H1 (cell line): ENCODE data around the gene DIAPH1. TPM values are rescaled to one million over a fixed set of nuclear protein-coding genes. Genes with fewer than 3 reads are reported as not detected.

Experiments
- CTCF ChIA-PET: fragments of 300-600 bp; sonication (Branson Sonifier 250); formaldehyde crosslinking; loops from one replicate; lab custom pipeline; 2021; ENCODE audit not compliant: partially characterized antibody; lab: Charles Lee
- POLR2A ChIA-PET: fragments of 300-600 bp; sonication (Branson Sonifier 250); formaldehyde crosslinking; loops from one replicate; lab custom pipeline; 2021; ENCODE audit warnings: inconsistent platforms; ENCODE audit not compliant: partially characterized antibody; lab: Charles Lee
- DNase-seq, 2 experiments: peaks; one replicate each; pipeline versions ENCODE4 v3.0.0 to v3.0.0-alpha.2; 2010 to 2022; ENCODE audit warnings: low spot score in 2 of 2, low read depth in 1 of 2, mixed read lengths in 1 of 2
- FAIRE-seq: peaks from 2 replicates; lab custom pipeline; 2011; peaks lifted over from hg19 to GRCh38; lab: Jason Lieb, UNC
- H2AFZ ChIP-seq: 2 replicates; pipeline ENCODE4 v1.8.1; 2012; ENCODE audit warnings: low read length, inconsistent platforms
- H2AK5ac ChIP-seq: 2 replicates; pipeline ENCODE4 v1.6.1; 2013; ENCODE audit warnings: low read depth, low read length
- H2BK120ac ChIP-seq: replicated peaks from 2 replicates; pipeline ENCODE3; 2013; ENCODE audit warnings: low read depth, low read length, inconsistent platforms
- H2BK12ac ChIP-seq: 2 replicates; pipeline ENCODE4 v1.6.1; 2013; ENCODE audit warnings: low read depth, low read length
- H2BK15ac ChIP-seq: 2 replicates; pipeline ENCODE4 v1.6.1; 2013; ENCODE audit warnings: low read length
- H2BK20ac ChIP-seq: 2 replicates; pipeline ENCODE4 v1.6.1; 2013; ENCODE audit warnings: low read length
- H2BK5ac ChIP-seq: 2 replicates; pipeline ENCODE4 v1.6.1; 2013; ENCODE audit warnings: low read depth, low read length
- H3K14ac ChIP-seq: 2 replicates; pipeline ENCODE4 v1.6.1; 2013; ENCODE audit warnings: inconsistent platforms; ENCODE audit not compliant: insufficient read length
- H3K18ac ChIP-seq: 2 replicates; pipeline ENCODE4 v1.6.1; 2013; ENCODE audit warnings: low read length; ENCODE audit errors: extremely low read depth
- H3K23ac ChIP-seq: 2 replicates; pipeline ENCODE4 v1.6.1; 2013; ENCODE audit warnings: inconsistent platforms; ENCODE audit not compliant: insufficient read length
- H3K23me2 ChIP-seq: 2 replicates; pipeline ENCODE4 v1.6.1; 2013; ENCODE audit warnings: low read depth, low read length
- H3K27ac ChIP-seq: 2 replicates; pipeline ENCODE4 v1.6.1; 2011; ENCODE audit warnings: low read depth, low read length, inconsistent platforms
- H3K27me3 ChIP-seq, 4 experiments: replicated peaks in 1 of 4; 1 replicate in 1 of 4; 2 replicates in 3 of 4; pipeline versions ENCODE4 v1.6.1 to v1.8.1; 2011 to 2013; ENCODE audit warnings: low read length in 3 of 4, mild to moderate bottlenecking in 3 of 4, inconsistent platforms in 2 of 4, mixed read lengths in 2 of 4, moderate library complexity in 1 of 4; ENCODE audit not compliant: control insufficient read depth in 3 of 4, insufficient read depth in 3 of 4; ENCODE audit errors: extremely low read depth in 1 of 4
- H3K36me3 ChIP-seq, 4 experiments: 2 replicates each; pipeline versions ENCODE4 v1.6.1 to v1.8.1; 2011 to 2013; ENCODE audit warnings: mild to moderate bottlenecking in 4 of 4, low read length in 3 of 4, moderate library complexity in 2 of 4, control low read depth in 1 of 4, inconsistent platforms in 1 of 4; ENCODE audit not compliant: insufficient read depth in 4 of 4, control insufficient read depth in 2 of 4
- H3K4ac ChIP-seq: replicated peaks from 2 replicates; pipeline ENCODE3; 2013; ENCODE audit warnings: low read length, low read depth, mixed read lengths, inconsistent platforms; ENCODE audit not compliant: insufficient read length
- H3K4me1 ChIP-seq, 4 experiments: replicated peaks in 1 of 4; 1 replicate in 1 of 4; 2 replicates in 3 of 4; pipeline versions ENCODE4 v1.6.1 to v1.8.1; 2011 to 2013; ENCODE audit warnings: low read length in 3 of 4, inconsistent platforms in 2 of 4, mixed read lengths in 1 of 4; ENCODE audit not compliant: insufficient read depth in 4 of 4, control insufficient read depth in 3 of 4
- H3K4me2 ChIP-seq, 2 experiments: 2 replicates each; pipeline versions ENCODE4 v1.6.1 to v1.8.1; 2011 to 2013; ENCODE audit warnings: low read depth in 2 of 2, low read length in 2 of 2, control low read depth in 1 of 2, inconsistent platforms in 1 of 2, mild to moderate bottlenecking in 1 of 2; ENCODE audit not compliant: insufficient read depth in 1 of 2
- H3K4me3 ChIP-seq, 4 experiments: fragments of 200-600, 300-600 bp in 1 of 4; sonication (generic), shearing (Covaris generic), sonication (Bioruptor Twin) in 1 of 4; 2 replicates each; pipeline versions ENCODE4 v1.5.1 to v1.8.1; 2011 to 2016; ENCODE audit warnings: low read length in 4 of 4, low read depth in 3 of 4, control low read depth in 2 of 4, inconsistent platforms in 2 of 4, mild to moderate bottlenecking in 2 of 4, mixed read lengths in 1 of 4, moderate library complexity in 1 of 4; ENCODE audit not compliant: insufficient read depth in 2 of 4; ENCODE audit errors: extremely low read depth in 1 of 4
- H3K56ac ChIP-seq: replicated peaks from 2 replicates; pipeline ENCODE3; 2013; ENCODE audit warnings: low read depth, mild to moderate bottlenecking, mixed read lengths, low read length, inconsistent platforms; ENCODE audit not compliant: insufficient read length
- H3K79me1 ChIP-seq: 2 replicates; pipeline ENCODE4 v1.6.1; 2013; ENCODE audit warnings: low read depth, low read length, control low read depth
- H3K79me2 ChIP-seq, 2 experiments: 2 replicates each; pipeline versions ENCODE4 v1.6.1 to v1.8.1; 2012 to 2013; ENCODE audit warnings: low read length in 2 of 2, mild to moderate bottlenecking in 2 of 2, inconsistent platforms in 1 of 2; ENCODE audit not compliant: insufficient read depth in 2 of 2, control insufficient read depth in 1 of 2
- H3K9ac ChIP-seq, 4 experiments: replicated peaks in 1 of 4; 1 replicate in 1 of 4; 2 replicates in 3 of 4; pipeline versions ENCODE4 v1.6.1 to v1.8.1; 2011 to 2013; ENCODE audit warnings: low read depth in 3 of 4, low read length in 3 of 4, control low read depth in 2 of 4, mild to moderate bottlenecking in 2 of 4, moderate library complexity in 2 of 4, inconsistent platforms in 1 of 4; ENCODE audit errors: extremely low read depth in 1 of 4
- H3K9me3 ChIP-seq, 2 experiments: 2 replicates each; pipeline versions ENCODE4 v1.6.1 to v1.8.1; 2012 to 2013; ENCODE audit warnings: mild to moderate bottlenecking in 2 of 2, moderate library complexity in 2 of 2, control low read depth in 1 of 2, inconsistent platforms in 1 of 2, low read depth in 1 of 2, low read length in 1 of 2, mixed read lengths in 1 of 2; ENCODE audit not compliant: insufficient read depth in 2 of 2
- H4K20me1 ChIP-seq, 2 experiments: replicated peaks in 1 of 2; 2 replicates each; pipeline versions ENCODE3 to v1.8.1; 2011 to 2013; ENCODE audit warnings: inconsistent platforms in 2 of 2, low read length in 2 of 2, mild to moderate bottlenecking in 1 of 2; ENCODE audit not compliant: insufficient read depth in 2 of 2, control insufficient read depth in 1 of 2
- H4K5ac ChIP-seq: 2 replicates; pipeline ENCODE4 v1.6.1; 2013; ENCODE audit warnings: low read length, low read depth, mixed read lengths, inconsistent platforms; ENCODE audit not compliant: insufficient read length
- H4K8ac ChIP-seq: 2 replicates; pipeline ENCODE4 v1.8.0; 2013; ENCODE audit warnings: mild to moderate bottlenecking, moderate library complexity, low read length, inconsistent platforms; ENCODE audit not compliant: insufficient read depth; ENCODE audit errors: extremely low read depth
- H4K91ac ChIP-seq: replicated peaks from 2 replicates; pipeline ENCODE3; 2013; ENCODE audit warnings: low read length, mixed read lengths, inconsistent platforms; ENCODE audit not compliant: insufficient read length
- BRCA1 ChIP-seq: IDR thresholded peaks from 2 replicates; pipeline ENCODE4 v1.6.1; 2012; ENCODE audit warnings: low read depth, low read length, improper control_type of control experiment
- CHD1 ChIP-seq: IDR thresholded peaks from 2 replicates; pipeline ENCODE4 v1.6.1; 2012; ENCODE audit warnings: low read depth, low read length, improper control_type of control experiment
- CHD2 ChIP-seq: IDR thresholded peaks from 2 replicates; pipeline ENCODE4 v1.6.1; 2012; ENCODE audit warnings: low read length, improper control_type of control experiment
- MAFK ChIP-seq: IDR thresholded peaks from 2 replicates; pipeline ENCODE4 v1.6.1; 2012; ENCODE audit warnings: low read depth, mild to moderate bottlenecking, improper control_type of control experiment, low read length
- POU5F1 ChIP-seq: IDR thresholded peaks from 2 replicates; pipeline ENCODE4 v1.6.1; 2011; ENCODE audit warnings: low read depth, mild to moderate bottlenecking, low read length, moderate library complexity
- RAD21 ChIP-seq, 2 experiments: IDR thresholded peaks in 1 of 2; conservative IDR thresholded peaks in 1 of 2; 2 replicates each; pipeline ENCODE4 v1.6.1; 2011; ENCODE audit warnings: low read depth in 2 of 2, low read length in 2 of 2, improper control_type of control experiment in 1 of 2, inconsistent platforms in 1 of 2, mild to moderate bottlenecking in 1 of 2, moderate library complexity in 1 of 2
- WGBS, 2 experiments: shearing (Covaris generic) in 1 of 2; methylation state at CpG; one replicate each; pipeline versions ENCODE4 v1.1.6 to v1.1.7; 2013 to 2015; ENCODE audit warnings: low lambda C conversion rate in 2 of 2, mixed read lengths in 2 of 2, inconsistent platforms in 1 of 2, low coverage in 1 of 2, missing lambda C conversion rate in 1 of 2; ENCODE audit not compliant: insufficient replicate concordance in 2 of 2, insufficient coverage in 1 of 2, insufficient read length in 1 of 2; ENCODE audit errors: extremely low coverage in 1 of 2, missing lambda C conversion rate in 1 of 2; 5-methylcytosine and 5-hydroxymethylcytosine counted together
- long read RNA-seq, 2 experiments: library from RNA in 1 of 2; library from capped mRNA in 1 of 2; stranded (forward); transcript quantifications; one replicate each; pipeline ENCODE4 v2.0.0, GENCODE V29; 2021; ENCODE audit warnings: inconsistent platforms in 1 of 2
- polyA minus RNA-seq, 3 experiments: library from RNA; depleted of rRNA, polyadenylated mRNA; stranded (reverse); fragments of >200 nt; gene quantifications; 1 replicate in 2 of 3; 2 replicates in 1 of 3; pipeline ENCODE4 v1.2.3, GENCODE V29; 2011
- polyA plus RNA-seq, 7 experiments: library from polyadenylated mRNA; depleted of rRNA in 3 of 7; stranded (reverse) in 5 of 7; unstranded in 2 of 7; fragments of >200 nt in 5 of 7; fragments of 200-250 nt in 2 of 7; gene quantifications; 1 replicate in 5 of 7; 2 replicates in 1 of 7; 4 replicates in 1 of 7; pipeline versions ENCODE4 v1.2.1 to v1.2.3, GENCODE V29; 2011 to 2013; ENCODE audit warnings: missing spikeins in 2 of 7, mixed read lengths in 2 of 7
- total RNA-seq: library from RNA; stranded (reverse); fragmentation: NEBNext Ultra II Directional; extraction: Animal tissue kit (Norgen Biotek cat#: 25700); gene quantifications from 2 replicates; pipeline ENCODE4 v1.2.1, GENCODE V29; 2021

Gene DIAPH1
- total RNA-seq = 107 and 114 TPM in 2 replicates
- 61.2 and 70.9 TPM in 2 replicates for polyA plus RNA-seq (2011; rRNA removed)
- 48.9 TPM for polyA plus RNA-seq (2011; cell fraction: cytosol; rRNA removed)
- 141 TPM for polyA plus RNA-seq (2011; cell fraction: nucleus; rRNA removed)
- polyA plus RNA-seq (2012, experiment 1 of 2) = 75.5 to 89.0 TPM (median 87.1 TPM) in 4 replicates
- polyA plus RNA-seq (2012, experiment 2 of 2) = 29.3 TPM
- 88.0 TPM for polyA plus RNA-seq (2013, experiment 1 of 2)
- 97.4 TPM for polyA plus RNA-seq (2013, experiment 2 of 2)
- 87.4 and 92.8 TPM in 2 replicates for polyA minus RNA-seq (2011; rRNA and poly(A)+ RNA removed)
- polyA minus RNA-seq (2011; cell fraction: cytosol; rRNA and poly(A)+ RNA removed) = 48.5 TPM
- 88.3 TPM for polyA minus RNA-seq (2011; cell fraction: nucleus; rRNA and poly(A)+ RNA removed)
- long read RNA-seq, experiment 1, partial matches to known transcripts = 34 of 62 reads
- long read RNA-seq, experiment 1, other reads (novel, unspliced or antisense) = 27 of 62 reads
- long read RNA-seq, experiment 2, partial matches to known transcripts = 2 of 4 reads
- long read RNA-seq, experiment 2, other reads (novel, unspliced or antisense) = 1 of 4 reads

DNA sequence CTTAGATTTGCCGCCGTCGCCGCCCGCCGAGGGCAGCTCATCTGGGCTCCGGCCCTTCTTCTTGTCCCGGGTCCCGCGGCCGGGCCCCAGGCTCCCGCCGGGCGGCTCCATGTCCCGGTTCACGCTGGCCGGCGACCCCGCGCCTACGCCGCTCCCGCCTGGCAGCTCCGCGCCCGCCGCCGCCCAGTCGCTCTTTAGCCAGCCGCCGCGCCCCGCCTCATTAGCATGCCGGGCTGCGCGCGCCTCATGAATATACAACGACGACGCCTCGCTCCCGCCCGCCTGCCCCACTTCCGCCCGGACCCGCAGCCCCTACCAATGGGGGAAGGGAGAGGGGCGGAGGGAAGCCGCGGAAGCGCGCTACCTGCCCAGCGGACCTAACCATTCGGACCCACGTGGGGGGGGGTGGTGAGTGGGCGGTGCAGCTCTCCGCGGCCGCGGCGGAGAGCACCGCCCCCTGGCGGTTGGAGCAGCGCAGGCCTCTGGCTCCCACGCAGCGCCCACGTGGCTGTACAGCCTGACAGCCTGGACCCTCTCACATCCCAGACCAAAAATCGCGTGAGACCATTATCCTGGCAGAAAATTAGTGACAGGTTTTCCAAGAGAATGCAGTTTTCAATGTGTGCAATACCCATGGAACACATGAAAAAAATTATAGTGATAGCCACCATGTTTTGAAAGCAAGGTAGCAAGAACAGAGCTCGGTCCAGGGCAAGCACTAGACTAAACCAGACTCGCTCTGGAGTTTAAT is at the start of gene DIAPH1:
TSS of gene DIAPH1 (minus strand) at position 197 of the 751 bp plus-strand sequence. CDS start at position 111, 86 bp downstream.
- Histone ChIP-seq H3K18ac (peak within 1 kb of the TSS; percentile 32; the same call in 1 of the 2 replicates), H3K4ac (peak within 1 kb of the TSS; percentile 49), H3K9ac (peak within 1 kb of the TSS; percentile 63 to 85 (median 67)), H3K23ac (no peak within 1 kb of the TSS), H3K4me1 (peaks cover 2 to 7% (median 4%) of the 10 kb centered on the region in 4 experiments; a peak in 3 of 7 replicates), H4K8ac (peak within 1 kb of the TSS; percentile 68), H3K79me1 (no peaks in the 10 kb centered on the region), H3K56ac (peak within 1 kb of the TSS; percentile 37), H3K27me3 (no peaks in the 10 kb centered on the region), H2BK12ac (no peak within 1 kb of the TSS), H4K5ac (no peak within 1 kb of the TSS), H3K23me2 (peaks cover 3% of the 10 kb centered on the region; the same call in 1 of the 2 replicates), H3K4me3 (peak within 1 kb of the TSS; percentile 74 to 97 (median 84)), H4K20me1 (peaks cover 0 to 4% of the 10 kb centered on the region in 2 experiments), H2AFZ (no peak within 1 kb of the TSS), H2AK5ac (no peak within 1 kb of the TSS; the same call in 1 of the 2 replicates), H3K4me2 (peak within 1 kb of the TSS; percentile 93 to 99), H3K27ac (peak within 1 kb of the TSS; percentile 77), H2BK15ac (no peak within 1 kb of the TSS), H3K14ac (no peak within 1 kb of the TSS), H3K9me3 (no peaks in the 10 kb centered on the region), H3K36me3 (peaks cover 2 to 23% (median 17%) of the 10 kb centered on the region in 4 experiments; a peak in 7 of 8 replicates), H4K91ac (no peak within 1 kb of the TSS), H2BK20ac (no peak within 1 kb of the TSS), H3K79me2 (peaks cover 8 to 35% of the 10 kb centered on the region in 2 experiments), H2BK120ac (peak within 1 kb of the TSS; percentile 77), H2BK5ac (peak within 1 kb of the TSS; percentile 53; the same call in 1 of the 2 replicates)
- WGBS, 2 experiments = 15% methylated on average over 15 of the region's 70 CpGs; no CpG with 5 or more reads in 1 of the 2 experiments
- DNase-seq (peak; percentile 92 to 94), FAIRE-seq (no peak)
- CTCF ChIA-PET = interaction anchor here (0.8 to 11.4 kb wide), 22 partner anchors 9 to 350 kb away, joined by 3 to 150 read pairs (median 6); partner anchors contain the start of genes FCHSD1, HDAC3, RELL2 and RNF14
- POLR2A ChIA-PET = interaction anchor here (0.6 to 8.2 kb wide), 22 partner anchors 8 to 351 kb away, joined by 3 to 75 read pairs (median 4); partner anchors contain the start of genes FCHSD1, HDAC3, RELL2 and TAF7
- TF ChIP-seq RAD21 (IDR thresholded peaks at IDR 0.05 in 1 of 2, conservative IDR thresholded peaks at IDR 0.05 in 1 of 2; ENCODE audit: low read depth in 2 of 2, low read length in 2 of 2) (peak; percentile 63 to 74), BRCA1 (peak; percentile 45; the same call in 1 of the 2 replicates), CHD1 (peak; percentile 89), POU5F1 (no peak), CHD2 (peak; percentile 50; the same call in 1 of the 2 replicates), MAFK (no peak)
